Caco-2 (cell line): ENCODE results near the gene CAPN12. TPM values are rescaled to one million over a fixed set of nuclear protein-coding genes. Genes with fewer than 3 reads are reported as not detected.

Experiments used
- BruUV-seq: library from RNA; stranded (reverse); fragments of 400-500 nt; replicated peaks from 2 replicates; lab custom pipeline; 2021; lab: Mats Ljungman, UMichigan
- CTCF ChIA-PET: fragments of 300-600 bp; sonication (Branson Sonifier 250); formaldehyde crosslinking; loops from one replicate; lab custom pipeline; 2022; ENCODE audit warnings: antibody characterized with exemption; lab: Charles Lee
- POLR2A ChIA-PET: fragments of 300-600 bp; sonication (Branson Sonifier 250); formaldehyde crosslinking; loops from one replicate; lab custom pipeline; 2022; ENCODE audit warnings: antibody characterized with exemption; lab: Charles Lee
- DNase-seq, 2 experiments: peaks; one replicate each; pipeline versions ENCODE4 v3.0.0 to v3.0.0-alpha.2; 2020 to 2022
- H3K27me3 ChIP-seq: replicated peaks from 2 replicates; pipeline ENCODE4 v1.6.0; 2011; ENCODE audit warnings: low read length; ENCODE audit not compliant: control insufficient read depth, insufficient read depth
- H3K36me3 ChIP-seq: 2 replicates; pipeline ENCODE4 v1.5.1; 2011; ENCODE audit warnings: low read length; ENCODE audit not compliant: control insufficient read depth, insufficient read depth
- H3K4me1 ChIP-seq: fragments of 250-450 bp; sonication (Bioruptor Pico); 2 replicates; pipeline ENCODE4 v1.5.1; 2020; ENCODE audit warnings: mild to moderate bottlenecking
- H3K4me3 ChIP-seq: 2 replicates; pipeline ENCODE4 v1.5.1; 2011; ENCODE audit warnings: low read depth, mild to moderate bottlenecking, control low read depth, low read length
- H3K9me3 ChIP-seq: fragments of 250-450 bp; sonication (Bioruptor Pico); 2 replicates; pipeline ENCODE4 v1.5.1; 2020; ENCODE audit warnings: mild to moderate bottlenecking, moderate library complexity
- H3K27ac Mint-ChIP-seq: one replicate; pipeline ENCODE4 v1.8.0; 2022; ENCODE audit warnings: mixed read lengths; ENCODE audit not compliant: unreplicated experiment
- H3K27me3 Mint-ChIP-seq: one replicate; pipeline ENCODE4 v1.8.0; 2022; ENCODE audit warnings: mixed read lengths; ENCODE audit not compliant: insufficient read depth, unreplicated experiment
- H3K36me3 Mint-ChIP-seq: one replicate; pipeline ENCODE4 v1.8.0; 2022; ENCODE audit warnings: mild to moderate bottlenecking, mixed read lengths; ENCODE audit not compliant: insufficient read depth, unreplicated experiment
- H3K4me1 Mint-ChIP-seq: one replicate; pipeline ENCODE4 v1.8.0; 2022; ENCODE audit warnings: low read depth, mixed read lengths; ENCODE audit not compliant: unreplicated experiment
- H3K4me3 Mint-ChIP-seq: one replicate; pipeline ENCODE4 v1.8.0; 2022; ENCODE audit warnings: mild to moderate bottlenecking, moderate library complexity, mixed read lengths; ENCODE audit not compliant: unreplicated experiment
- H3K9me3 Mint-ChIP-seq: one replicate; pipeline ENCODE4 v1.8.0; 2022; ENCODE audit warnings: mixed read lengths; ENCODE audit not compliant: unreplicated experiment
- intact Hi-C: fragments of 100-400 bp; cut with micrococcal nuclease; formaldehyde crosslinking; loops from one replicate; pipeline ENCODE4 v1.10.0; 2022; ENCODE audit not compliant: unreplicated experiment
- total RNA-seq: library from RNA; stranded (reverse); gene quantifications from 2 replicates; pipeline ENCODE4 v1.2.3, GENCODE V29; 2022
- TF ChIP-seq, protein P1 (sequence below), 2 experiments: fragments of 200-600 bp in 1 of 2; IDR thresholded peaks; 1 replicate in 1 of 2; 2 replicates in 1 of 2; pipeline versions ENCODE4 v1.5.1 to v1.8.0; 2011 to 2022; ENCODE audit warnings: antibody characterized with exemption in 1 of 2, control low read depth in 1 of 2, inconsistent platforms in 1 of 2, low read depth in 1 of 2, low read length in 1 of 2, mild to moderate bottlenecking in 1 of 2, moderate library complexity in 1 of 2; ENCODE audit not compliant: insufficient read depth in 1 of 2, severe bottlenecking in 1 of 2, unreplicated experiment in 1 of 2

The CAPN12 gene
- total RNA-seq, 1 experiment from 2014 or later: 8.8 TPM

DNA sequence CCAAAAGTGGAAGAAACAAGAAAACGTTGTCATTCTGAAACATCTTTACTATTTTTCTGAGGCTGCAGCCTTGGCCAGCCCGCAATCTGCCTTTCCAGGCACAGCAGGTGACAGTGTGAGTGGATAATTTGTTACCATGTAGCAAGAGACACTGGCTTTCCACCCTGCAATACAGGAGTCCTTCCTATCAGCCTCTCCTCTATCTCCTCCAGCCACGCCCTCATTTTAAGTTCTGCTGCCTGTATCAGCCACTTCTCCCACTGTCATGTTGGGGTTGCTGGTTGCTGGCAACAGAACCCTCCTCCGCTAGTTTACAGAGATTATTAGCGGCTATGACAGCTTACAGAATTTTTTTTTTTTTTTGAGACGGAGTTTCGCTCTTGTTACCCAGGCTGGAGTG is 36.8 kb upstream of the CAPN12 start:
- ChIA-PET POLR2A (no interaction called here), CTCF (no interaction called here)
- no peaks in the 10 kb centered on the region for H3K9me3 ChIP-seq
- no peaks in the 10 kb centered on the region for H3K36me3 ChIP-seq
- H3K27ac Mint-ChIP-seq: no peak overlapping the region
- TF ChIP-seq, protein P1, sequence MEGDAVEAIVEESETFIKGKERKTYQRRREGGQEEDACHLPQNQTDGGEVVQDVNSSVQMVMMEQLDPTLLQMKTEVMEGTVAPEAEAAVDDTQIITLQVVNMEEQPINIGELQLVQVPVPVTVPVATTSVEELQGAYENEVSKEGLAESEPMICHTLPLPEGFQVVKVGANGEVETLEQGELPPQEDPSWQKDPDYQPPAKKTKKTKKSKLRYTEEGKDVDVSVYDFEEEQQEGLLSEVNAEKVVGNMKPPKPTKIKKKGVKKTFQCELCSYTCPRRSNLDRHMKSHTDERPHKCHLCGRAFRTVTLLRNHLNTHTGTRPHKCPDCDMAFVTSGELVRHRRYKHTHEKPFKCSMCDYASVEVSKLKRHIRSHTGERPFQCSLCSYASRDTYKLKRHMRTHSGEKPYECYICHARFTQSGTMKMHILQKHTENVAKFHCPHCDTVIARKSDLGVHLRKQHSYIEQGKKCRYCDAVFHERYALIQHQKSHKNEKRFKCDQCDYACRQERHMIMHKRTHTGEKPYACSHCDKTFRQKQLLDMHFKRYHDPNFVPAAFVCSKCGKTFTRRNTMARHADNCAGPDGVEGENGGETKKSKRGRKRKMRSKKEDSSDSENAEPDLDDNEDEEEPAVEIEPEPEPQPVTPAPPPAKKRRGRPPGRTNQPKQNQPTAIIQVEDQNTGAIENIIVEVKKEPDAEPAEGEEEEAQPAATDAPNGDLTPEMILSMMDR (IDR thresholded peaks at IDR 0.05; ENCODE audit: insufficient read depth in 1 of 2, low read depth in 1 of 2, low read length in 1 of 2, severe bottlenecking in 1 of 2, unreplicated experiment in 1 of 2): no peak
- DNase-seq: no peak
- H3K4me1 Mint-ChIP-seq: no peaks in the 10 kb centered on the region
- H3K36me3 Mint-ChIP-seq: no peaks in the 10 kb centered on the region
- H3K4me3 ChIP-seq: no peak overlapping the region
- intact Hi-C loops: no loop called here
- H3K27me3 Mint-ChIP-seq: no peaks in the 10 kb centered on the region
- BruUV-seq: no TSS peak
- H3K4me1 ChIP-seq: peaks cover 14% of the 10 kb centered on the region
- no peaks in the 10 kb centered on the region for H3K27me3 ChIP-seq
- H3K4me3 Mint-ChIP-seq: no peak overlapping the region
- no peaks in the 10 kb centered on the region for H3K9me3 Mint-ChIP-seq

- no peak overlapping the region for H3K4me3 ChIP-seq
- CTCF ChIA-PET: no interaction called here
- Mint-ChIP-seq H3K4me3 (no peak overlapping the region), H3K27ac (no peak overlapping the region), H3K27me3 (no peaks in the 10 kb centered on the region), H3K9me3 (no peaks in the 10 kb centered on the region), H3K4me1 (no peaks in the 10 kb centered on the region), H3K36me3 (no peaks in the 10 kb centered on the region)
- no peak for DNase-seq
- no peaks in the 10 kb centered on the region for H3K27me3 ChIP-seq
- peaks cover 14% of the 10 kb centered on the region for H3K4me1 ChIP-seq
- intact Hi-C loops: no loop called here
- BruUV-seq: no TSS peak
- POLR2A ChIA-PET: no interaction called here
- TF ChIP-seq, protein P1 (IDR thresholded peaks at IDR 0.05; ENCODE audit: insufficient read depth in 1 of 2, low read depth in 1 of 2, low read length in 1 of 2, severe bottlenecking in 1 of 2, unreplicated experiment in 1 of 2): no peak
- H3K36me3 ChIP-seq: no peaks in the 10 kb centered on the region
- no peaks in the 10 kb centered on the region for H3K9me3 ChIP-seq
These were observed 36.2 kb upstream of the CAPN12 start for GRCh38 chr19:38780443-38780842.

DNA sequence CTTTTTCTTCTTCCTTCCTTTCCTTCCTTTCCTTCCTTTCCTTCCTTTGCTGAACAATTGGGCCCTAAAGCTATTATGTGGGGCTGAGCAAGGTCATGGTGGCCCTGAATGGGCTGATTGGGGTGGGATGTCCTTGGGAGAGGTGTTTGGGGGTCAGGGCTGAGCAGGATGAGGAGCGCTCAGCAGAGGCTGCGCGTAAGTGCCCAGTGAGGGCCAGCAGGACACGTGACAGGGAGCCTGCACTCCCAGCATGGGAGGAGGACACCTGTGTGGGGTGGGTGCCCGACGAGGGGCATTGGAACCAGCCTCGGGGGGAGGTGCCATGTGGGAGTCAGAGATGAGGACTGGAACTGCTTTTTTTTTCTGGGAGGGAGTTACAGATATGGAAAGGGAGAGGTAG is 34.5 kb upstream of the CAPN12 start:
- Histone ChIP-seq H3K4me1 (peaks cover under 1% of the 10 kb centered on the region), H3K9me3 (no peaks in the 10 kb centered on the region), H3K36me3 (no peaks in the 10 kb centered on the region), H3K27me3 (no peaks in the 10 kb centered on the region), H3K4me3 (no peak overlapping the region)
- BruUV-seq: no TSS peak
- TF ChIP-seq, protein P1 (IDR thresholded peaks at IDR 0.05; ENCODE audit: insufficient read depth in 1 of 2, low read depth in 1 of 2, low read length in 1 of 2, severe bottlenecking in 1 of 2, unreplicated experiment in 1 of 2): no peak
- no peaks in the 10 kb centered on the region for H3K9me3 Mint-ChIP-seq
- no peak overlapping the region for H3K4me3 Mint-ChIP-seq
- no peaks in the 10 kb centered on the region for H3K4me1 Mint-ChIP-seq
- H3K27me3 Mint-ChIP-seq: no peaks in the 10 kb centered on the region
- ChIA-PET POLR2A (no interaction called here), CTCF (no interaction called here)
- DNase-seq: no peak
- intact Hi-C loops: no loop called here
- no peak overlapping the region for H3K27ac Mint-ChIP-seq
- H3K36me3 Mint-ChIP-seq: no peaks in the 10 kb centered on the region
